Peyer's patch (tissue), 4 donors: Measurements from ENCODE around the gene SCUBE3.

Experiments
- CTCF ChIP-seq, 6 experiments: fragments of 450-650 bp in 4 of 6; fragments of 200-600 bp in 2 of 6; sonication (generic) in 1 of 6; IDR thresholded peaks; one replicate each; pipeline ENCODE4 v1.5.1; 2017 to 2019; ENCODE audit warnings: antibody characterized with exemption in 6 of 6, mild to moderate bottlenecking in 3 of 6, moderate library complexity in 1 of 6
- POLR2A ChIP-seq, 2 donors: fragments of 450-650 bp; IDR thresholded peaks; one replicate each; pipeline ENCODE4 v1.5.1; 2017; ENCODE audit warnings: antibody characterized with exemption in 2 of 2, mild to moderate bottlenecking in 2 of 2, moderate library complexity in 2 of 2

- no peak for TF ChIP-seq POLR2A (IDR thresholded peaks at IDR 0.05)
- TF ChIP-seq CTCF (IDR thresholded peaks at IDR 0.05), result peak; percentile 36 to 84 (median 78)
Observed at GRCh38 chr6:35294308-35294945, 80.7 kb downstream of the SCUBE3 start.
